H9 (cell line): ENCODE results near the gene RARB. TPM values are rescaled to one million over a fixed set of nuclear protein-coding genes. Genes with fewer than 3 reads are reported as not detected.

Source experiments
- DNase-seq: peaks from one replicate; pipeline ENCODE4 v3.0.0-alpha.2; 2017
- H2AFZ ChIP-seq: one replicate; pipeline ENCODE4 v1.6.1; 2013; ENCODE audit warnings: mild to moderate bottlenecking, low read length, control low read depth, moderate library complexity
- H2AK5ac ChIP-seq: 2 replicates; pipeline ENCODE4 v1.6.1; 2013; ENCODE audit warnings: low read length, control low read depth, mixed read lengths; ENCODE audit not compliant: insufficient read length
- H2BK120ac ChIP-seq: one replicate; pipeline ENCODE4 v1.6.1; 2013; ENCODE audit warnings: low read depth, mild to moderate bottlenecking, low read length, control low read depth, inconsistent platforms; ENCODE audit not compliant: poor library complexity, severe bottlenecking
- H2BK12ac ChIP-seq: 2 replicates; pipeline ENCODE4 v1.6.1; 2013; ENCODE audit warnings: low read length, control low read depth, mixed read lengths, low read depth; ENCODE audit not compliant: insufficient read length
- H2BK15ac ChIP-seq: 2 replicates; pipeline ENCODE4 v1.6.1; 2013; ENCODE audit warnings: low read depth, low read length, control low read depth
- H2BK20ac ChIP-seq: one replicate; pipeline ENCODE4 v1.6.1; 2013; ENCODE audit warnings: low read depth, mild to moderate bottlenecking, low read length, control low read depth, inconsistent platforms; ENCODE audit not compliant: poor library complexity, severe bottlenecking
- H2BK5ac ChIP-seq: 2 replicates; pipeline ENCODE4 v1.6.1; 2013; ENCODE audit warnings: low read length, control low read depth, mixed read lengths; ENCODE audit not compliant: insufficient read length
- H3K14ac ChIP-seq: 2 replicates; pipeline ENCODE4 v1.6.1; 2013; ENCODE audit warnings: low read length, control low read depth; ENCODE audit not compliant: insufficient read depth
- H3K18ac ChIP-seq: 2 replicates; pipeline ENCODE4 v1.6.1; 2013; ENCODE audit warnings: low read depth, mild to moderate bottlenecking, mixed read lengths, low read length, control low read depth; ENCODE audit not compliant: insufficient read length
- H3K23ac ChIP-seq: 2 replicates; pipeline ENCODE4 v1.6.1; 2013; ENCODE audit warnings: low read length, control low read depth, mixed read lengths, low read depth; ENCODE audit not compliant: insufficient read length
- H3K23me2 ChIP-seq: 2 replicates; pipeline ENCODE4 v1.6.1; 2013; ENCODE audit warnings: low read depth, mild to moderate bottlenecking, mixed read lengths, low read length, control low read depth; ENCODE audit not compliant: insufficient read length, poor library complexity, severe bottlenecking
- H3K27ac ChIP-seq: 2 replicates; pipeline ENCODE4 v1.5.1; 2013; ENCODE audit warnings: low read length, control low read depth, mixed read lengths, low read depth; ENCODE audit not compliant: insufficient read length
- H3K27me3 ChIP-seq: 2 replicates; pipeline ENCODE4 v1.6.1; 2013; ENCODE audit warnings: low read length, control low read depth, inconsistent platforms; ENCODE audit not compliant: insufficient read depth
- H3K4ac ChIP-seq: 2 replicates; pipeline ENCODE4 v1.6.1; 2013; ENCODE audit warnings: low read depth, mild to moderate bottlenecking, control low read depth, inconsistent platforms, low read length, moderate library complexity
- H3K4me1 ChIP-seq: 2 replicates; pipeline ENCODE4 v1.6.1; 2013; ENCODE audit warnings: low read length, control low read depth, inconsistent platforms; ENCODE audit not compliant: insufficient read depth
- H3K4me2 ChIP-seq: 2 replicates; pipeline ENCODE4 v1.6.1; 2013; ENCODE audit warnings: low read length, control low read depth, mixed read lengths; ENCODE audit not compliant: insufficient read length, insufficient read depth
- H3K56ac ChIP-seq: 2 replicates; pipeline ENCODE4 v1.6.1; 2013; ENCODE audit warnings: low read depth, mild to moderate bottlenecking, mixed read lengths, low read length, control low read depth; ENCODE audit not compliant: insufficient read length
- H3K79me1 ChIP-seq: 2 replicates; pipeline ENCODE4 v1.6.1; 2013; ENCODE audit warnings: low read depth, mild to moderate bottlenecking, moderate library complexity, low read length, control low read depth, inconsistent platforms; ENCODE audit not compliant: insufficient read depth, poor library complexity, severe bottlenecking
- H3K79me2 ChIP-seq: 2 replicates; pipeline ENCODE4 v1.6.1; 2013; ENCODE audit warnings: low read length, control low read depth, inconsistent platforms; ENCODE audit not compliant: insufficient read depth
- H3K9ac ChIP-seq: 2 replicates; pipeline ENCODE4 v1.6.1; 2013; ENCODE audit warnings: low read length, control low read depth, mixed read lengths; ENCODE audit not compliant: insufficient read length; ENCODE audit errors: extremely low read depth
- H3K9me3 ChIP-seq: one replicate; pipeline ENCODE4 v1.6.1; 2013; ENCODE audit warnings: low read depth, low read length, inconsistent platforms; ENCODE audit not compliant: control insufficient read depth
- H3T11ph ChIP-seq: one replicate; pipeline ENCODE4 v1.6.1; 2013; ENCODE audit warnings: mild to moderate bottlenecking, low read length, control low read depth, inconsistent platforms
- H4K20me1 ChIP-seq: one replicate; pipeline ENCODE4 v1.6.1; 2013; ENCODE audit not compliant: control insufficient read depth, insufficient read length, insufficient read depth
- H4K5ac ChIP-seq: 2 replicates; pipeline ENCODE4 v1.6.1; 2013; ENCODE audit warnings: low read depth, mild to moderate bottlenecking, mixed read lengths, low read length, control low read depth; ENCODE audit not compliant: insufficient read length
- H4K8ac ChIP-seq: replicated peaks from 2 replicates; pipeline ENCODE4 v1.6.1; 2013; ENCODE audit warnings: low read length, control low read depth, mixed read lengths, low read depth; ENCODE audit not compliant: insufficient read length
- H4K91ac ChIP-seq: 2 replicates; pipeline ENCODE4 v1.6.1; 2013; ENCODE audit warnings: low read depth, mild to moderate bottlenecking, moderate library complexity, mixed read lengths, low read length, control low read depth; ENCODE audit not compliant: insufficient read length
- H3K27ac Mint-ChIP-seq, 3 experiments: 2 replicates in 2 of 3; 3 replicates in 1 of 3; pipeline ENCODE4 v1.8.0; 2020 to 2021; ENCODE audit warnings: mixed read lengths in 3 of 3, mild to moderate bottlenecking in 1 of 3, moderate library complexity in 1 of 3
- H3K27me3 Mint-ChIP-seq: 2 replicates; pipeline ENCODE4 v1.8.0; 2021; ENCODE audit warnings: low read depth, mild to moderate bottlenecking, moderate library complexity, mixed read lengths
- H3K36me3 Mint-ChIP-seq, 3 experiments: 2 replicates in 2 of 3; 3 replicates in 1 of 3; pipeline ENCODE4 v1.8.0; 2020 to 2021; ENCODE audit warnings: low read depth in 3 of 3, mixed read lengths in 3 of 3; ENCODE audit not compliant: insufficient read depth in 1 of 3
- H3K4me1 Mint-ChIP-seq, 2 experiments: 2 replicates each; pipeline ENCODE4 v1.8.0; 2020; ENCODE audit warnings: mixed read lengths in 2 of 2
- H3K4me3 Mint-ChIP-seq, 2 experiments: 2 replicates in 1 of 2; 3 replicates in 1 of 2; pipeline ENCODE4 v1.8.0; 2020 to 2021; ENCODE audit warnings: mild to moderate bottlenecking in 2 of 2, mixed read lengths in 2 of 2, moderate library complexity in 1 of 2
- H3K9me3 Mint-ChIP-seq, 2 experiments: 2 replicates in 1 of 2; 3 replicates in 1 of 2; pipeline ENCODE4 v1.8.0; 2020; ENCODE audit warnings: mild to moderate bottlenecking in 2 of 2, mixed read lengths in 2 of 2, moderate library complexity in 1 of 2
- WGBS: extraction: QIAGEN DNeasy Blood & Tissue Kit; methylation state at CpG from one replicate; pipeline ENCODE4 v1.1.7; 2013; ENCODE audit warnings: missing lambda C conversion rate, low lambda C conversion rate, mixed read lengths; ENCODE audit not compliant: insufficient read length; ENCODE audit errors: extremely low coverage; 5-methylcytosine and 5-hydroxymethylcytosine counted together
- total RNA-seq: library from RNA; stranded (reverse); gene quantifications from 2 replicates; pipeline ENCODE4 v1.2.1, GENCODE V29; 2021
- TF ChIP-seq, protein P1 (sequence below): fragments of 200-600 bp; sonication (generic); conservative IDR thresholded peaks from 3 replicates; pipeline ENCODE4 v1.8.0; 2021; ENCODE audit warnings: antibody characterized with exemption, mild to moderate bottlenecking

RARB gene
- total RNA-seq, 1 experiment from 2014 or later: 0.22 TPM

DNA sequence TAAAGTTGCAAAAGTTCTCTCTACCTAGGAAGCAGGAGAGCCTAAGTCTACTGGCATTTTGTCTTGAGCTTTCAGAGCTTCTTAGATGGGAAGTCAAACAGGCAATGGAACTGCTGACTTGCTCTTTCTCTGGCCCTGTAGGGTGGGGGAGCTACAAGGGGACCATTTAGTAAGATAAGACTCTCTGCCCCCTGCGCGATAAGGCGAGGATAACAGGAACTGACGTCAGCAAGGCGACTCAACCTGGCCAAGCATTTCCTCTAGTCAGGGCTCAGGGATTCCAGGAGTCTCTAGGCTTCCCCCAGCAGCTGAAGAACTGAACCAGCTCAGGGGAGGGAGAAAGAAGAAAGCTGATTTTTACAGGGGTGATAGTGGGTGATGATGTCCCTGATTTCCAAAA, 5.8 kb downstream of the RARB start:
- H3K4me2 ChIP-seq: no peak overlapping the region
- H3K27ac Mint-ChIP-seq: no peak overlapping the region
- H3K4me3 Mint-ChIP-seq: no peak overlapping the region

More for the DNA sequence above, 5.8 kb downstream of the RARB start:
- H3K4me1 ChIP-seq: no peaks in the 10 kb centered on the region; the same call in 1 of the 2 replicates
- H3K79me2 ChIP-seq: no peaks in the 10 kb centered on the region
- H2AFZ ChIP-seq: peak overlapping the region; percentile 45
- TF ChIP-seq, protein P1, sequence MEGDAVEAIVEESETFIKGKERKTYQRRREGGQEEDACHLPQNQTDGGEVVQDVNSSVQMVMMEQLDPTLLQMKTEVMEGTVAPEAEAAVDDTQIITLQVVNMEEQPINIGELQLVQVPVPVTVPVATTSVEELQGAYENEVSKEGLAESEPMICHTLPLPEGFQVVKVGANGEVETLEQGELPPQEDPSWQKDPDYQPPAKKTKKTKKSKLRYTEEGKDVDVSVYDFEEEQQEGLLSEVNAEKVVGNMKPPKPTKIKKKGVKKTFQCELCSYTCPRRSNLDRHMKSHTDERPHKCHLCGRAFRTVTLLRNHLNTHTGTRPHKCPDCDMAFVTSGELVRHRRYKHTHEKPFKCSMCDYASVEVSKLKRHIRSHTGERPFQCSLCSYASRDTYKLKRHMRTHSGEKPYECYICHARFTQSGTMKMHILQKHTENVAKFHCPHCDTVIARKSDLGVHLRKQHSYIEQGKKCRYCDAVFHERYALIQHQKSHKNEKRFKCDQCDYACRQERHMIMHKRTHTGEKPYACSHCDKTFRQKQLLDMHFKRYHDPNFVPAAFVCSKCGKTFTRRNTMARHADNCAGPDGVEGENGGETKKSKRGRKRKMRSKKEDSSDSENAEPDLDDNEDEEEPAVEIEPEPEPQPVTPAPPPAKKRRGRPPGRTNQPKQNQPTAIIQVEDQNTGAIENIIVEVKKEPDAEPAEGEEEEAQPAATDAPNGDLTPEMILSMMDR: no peak
- H3K27ac ChIP-seq: no peak overlapping the region
- no peaks in the 10 kb centered on the region for H3K79me1 ChIP-seq
- no peak overlapping the region for H2BK15ac ChIP-seq
- H2BK12ac ChIP-seq: no peak overlapping the region
- H4K8ac ChIP-seq: no peak overlapping the region
- H2BK120ac ChIP-seq: no peak overlapping the region
- H3K18ac ChIP-seq: no peak overlapping the region
- no peak overlapping the region for H2AK5ac ChIP-seq
- no peaks in the 10 kb centered on the region for H3K9me3 Mint-ChIP-seq
- no peak for DNase-seq
- no peak overlapping the region for H3K56ac ChIP-seq
- no peak overlapping the region for H3K23ac ChIP-seq
- H3K27me3 Mint-ChIP-seq: peaks cover 10% of the 10 kb centered on the region
- no peaks in the 10 kb centered on the region for H3K9me3 ChIP-seq
- H4K20me1 ChIP-seq: no peaks in the 10 kb centered on the region
- peaks cover 35 to 47% of the 10 kb centered on the region in 2 experiments for H3K4me1 Mint-ChIP-seq
- no peak overlapping the region for H4K5ac ChIP-seq
- H2BK20ac ChIP-seq: no peak overlapping the region
- H4K91ac ChIP-seq: no peak overlapping the region
- no peak overlapping the region for H3T11ph ChIP-seq
- H3K27me3 ChIP-seq: no peaks in the 10 kb centered on the region
- no peak overlapping the region for H3K4ac ChIP-seq
- no peaks in the 10 kb centered on the region for H3K36me3 Mint-ChIP-seq
- no CpG with 5 or more reads among the region's 5 CpGs for WGBS
- no peak overlapping the region for H2BK5ac ChIP-seq
- no peaks in the 10 kb centered on the region for H3K23me2 ChIP-seq
- no peak overlapping the region for H3K14ac ChIP-seq
- H3K9ac ChIP-seq: no peak overlapping the region
